OCI-LY3 (cell line): ENCODE data around the gene C12orf42.

ENCODE experiments used
- EZH2phosphoT487 ChIP-seq: fragments of 200-600 bp; shearing (Covaris generic); IDR thresholded peaks from 2 replicates; pipeline ENCODE4 v1.6.1; 2018; ENCODE audit warnings: antibody characterized with exemption, mixed run types, low read depth
- TF ChIP-seq, protein P1 (sequence below): fragments of 200-600, 300-600 bp; sonication (generic); IDR thresholded peaks from 2 replicates; pipeline ENCODE4 v1.5.1; 2014; ENCODE audit warnings: antibody characterized with exemption, low read length, low read depth

DNA sequence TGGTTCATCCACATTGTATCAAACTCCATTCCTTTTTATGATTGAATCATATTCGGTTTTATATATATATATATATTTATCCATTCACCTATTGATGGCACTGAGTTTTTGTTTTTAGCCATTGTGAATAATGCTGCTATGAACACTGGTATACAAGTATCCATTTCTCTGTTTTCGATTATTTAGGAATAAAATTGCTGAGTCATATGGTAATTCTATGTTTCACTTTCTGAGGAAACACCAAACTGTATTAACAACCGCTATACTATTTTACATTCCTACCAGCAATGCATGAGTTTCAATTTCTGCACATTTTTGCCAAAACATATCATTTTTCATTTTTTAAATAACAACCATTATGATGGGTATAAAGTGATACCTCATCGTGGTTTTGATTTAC, 104.7 kb downstream of the C12orf42 start:
- TF ChIP-seq, protein P1, sequence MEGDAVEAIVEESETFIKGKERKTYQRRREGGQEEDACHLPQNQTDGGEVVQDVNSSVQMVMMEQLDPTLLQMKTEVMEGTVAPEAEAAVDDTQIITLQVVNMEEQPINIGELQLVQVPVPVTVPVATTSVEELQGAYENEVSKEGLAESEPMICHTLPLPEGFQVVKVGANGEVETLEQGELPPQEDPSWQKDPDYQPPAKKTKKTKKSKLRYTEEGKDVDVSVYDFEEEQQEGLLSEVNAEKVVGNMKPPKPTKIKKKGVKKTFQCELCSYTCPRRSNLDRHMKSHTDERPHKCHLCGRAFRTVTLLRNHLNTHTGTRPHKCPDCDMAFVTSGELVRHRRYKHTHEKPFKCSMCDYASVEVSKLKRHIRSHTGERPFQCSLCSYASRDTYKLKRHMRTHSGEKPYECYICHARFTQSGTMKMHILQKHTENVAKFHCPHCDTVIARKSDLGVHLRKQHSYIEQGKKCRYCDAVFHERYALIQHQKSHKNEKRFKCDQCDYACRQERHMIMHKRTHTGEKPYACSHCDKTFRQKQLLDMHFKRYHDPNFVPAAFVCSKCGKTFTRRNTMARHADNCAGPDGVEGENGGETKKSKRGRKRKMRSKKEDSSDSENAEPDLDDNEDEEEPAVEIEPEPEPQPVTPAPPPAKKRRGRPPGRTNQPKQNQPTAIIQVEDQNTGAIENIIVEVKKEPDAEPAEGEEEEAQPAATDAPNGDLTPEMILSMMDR = no peak
- no peak for TF ChIP-seq EZH2phosphoT487
